ENCODE data around the gene PGBD4. TPM values are rescaled to one million over a fixed set of nuclear protein-coding genes. Genes with fewer than 3 reads are reported as not detected.
A peak's percentile ranks its signal among the peaks of the same experiment; 100 is the strongest.

The PGBD4 gene
- total and polyA plus RNA-seq, 2 of the 13 experiments (the other 11 are each of a cell fraction or from before 2014, with no cell fraction given) = 1.4 to 1.7 TPM

- TF ChIP-seq PAXIP1 (CRISPR knock-in tag; conservative IDR thresholded peaks at IDR 0.05) = peak; percentile 49; the same call in 1 of the 2 replicates
- TF ChIP-seq MAFG (CRISPR knock-in tag; IDR thresholded peaks at IDR 0.05) = no peak
- TF ChIP-seq RXRA (CRISPR knock-in tag; IDR thresholded peaks at IDR 0.05) = peak; percentile 37; the same call in 1 of the 2 replicates
- TF ChIP-seq CEBPZ (IDR thresholded peaks at IDR 0.05; ENCODE audit: low read length) = no peak
- TF ChIP-seq, protein P1, sequence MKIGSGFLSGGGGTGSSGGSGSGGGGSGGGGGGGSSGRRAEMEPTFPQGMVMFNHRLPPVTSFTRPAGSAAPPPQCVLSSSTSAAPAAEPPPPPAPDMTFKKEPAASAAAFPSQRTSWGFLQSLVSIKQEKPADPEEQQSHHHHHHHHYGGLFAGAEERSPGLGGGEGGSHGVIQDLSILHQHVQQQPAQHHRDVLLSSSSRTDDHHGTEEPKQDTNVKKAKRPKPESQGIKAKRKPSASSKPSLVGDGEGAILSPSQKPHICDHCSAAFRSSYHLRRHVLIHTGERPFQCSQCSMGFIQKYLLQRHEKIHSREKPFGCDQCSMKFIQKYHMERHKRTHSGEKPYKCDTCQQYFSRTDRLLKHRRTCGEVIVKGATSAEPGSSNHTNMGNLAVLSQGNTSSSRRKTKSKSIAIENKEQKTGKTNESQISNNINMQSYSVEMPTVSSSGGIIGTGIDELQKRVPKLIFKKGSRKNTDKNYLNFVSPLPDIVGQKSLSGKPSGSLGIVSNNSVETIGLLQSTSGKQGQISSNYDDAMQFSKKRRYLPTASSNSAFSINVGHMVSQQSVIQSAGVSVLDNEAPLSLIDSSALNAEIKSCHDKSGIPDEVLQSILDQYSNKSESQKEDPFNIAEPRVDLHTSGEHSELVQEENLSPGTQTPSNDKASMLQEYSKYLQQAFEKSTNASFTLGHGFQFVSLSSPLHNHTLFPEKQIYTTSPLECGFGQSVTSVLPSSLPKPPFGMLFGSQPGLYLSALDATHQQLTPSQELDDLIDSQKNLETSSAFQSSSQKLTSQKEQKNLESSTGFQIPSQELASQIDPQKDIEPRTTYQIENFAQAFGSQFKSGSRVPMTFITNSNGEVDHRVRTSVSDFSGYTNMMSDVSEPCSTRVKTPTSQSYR (CRISPR knock-in tag; IDR thresholded peaks at IDR 0.05; ENCODE audit: borderline replicate concordance) = no peak
- TF ChIP-seq ZBTB3 (CRISPR knock-in tag; IDR thresholded peaks at IDR 0.05; ENCODE audit: borderline replicate concordance, low read depth) = no peak; the same call in 1 of the 2 replicates
- no peak for TF ChIP-seq ZBTB20 (CRISPR knock-in tag; IDR thresholded peaks at IDR 0.05; ENCODE audit: borderline replicate concordance, low read depth)
- peak; percentile 89 for TF ChIP-seq SPEN (CRISPR knock-in tag; IDR thresholded peaks at IDR 0.05; ENCODE audit: low read depth)
- TF ChIP-seq, protein P2, sequence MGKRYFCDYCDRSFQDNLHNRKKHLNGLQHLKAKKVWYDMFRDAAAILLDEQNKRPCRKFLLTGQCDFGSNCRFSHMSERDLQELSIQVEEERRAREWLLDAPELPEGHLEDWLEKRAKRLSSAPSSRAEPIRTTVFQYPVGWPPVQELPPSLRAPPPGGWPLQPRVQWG (CRISPR knock-in tag; IDR thresholded peaks at IDR 0.05; ENCODE audit: borderline replicate concordance, low read depth) = no peak
- TF ChIP-seq HNF4G (IDR thresholded peaks at IDR 0.05; ENCODE audit: borderline replicate concordance, low read depth, low read length) = no peak
- TF ChIP-seq HNF4G (CRISPR knock-in tag; IDR thresholded peaks at IDR 0.05; ENCODE audit: borderline replicate concordance, low read depth) = no peak
- peak; percentile 43; the same call in 1 of the 2 replicates for TF ChIP-seq ZNF547 (CRISPR knock-in tag; IDR thresholded peaks at IDR 0.05)
- no peak for TF ChIP-seq ZSCAN20 (CRISPR knock-in tag; IDR thresholded peaks at IDR 0.05; ENCODE audit: borderline replicate concordance)
- TF ChIP-seq ZNF180 (CRISPR knock-in tag; IDR thresholded peaks at IDR 0.05; ENCODE audit: borderline replicate concordance, low read depth) = no peak
- TF ChIP-seq GABPA (IDR thresholded peaks at IDR 0.05; ENCODE audit: low read depth, low read length) = peak; percentile 86
- TF ChIP-seq GABPA (CRISPR knock-in tag; IDR thresholded peaks at IDR 0.05; ENCODE audit: low read depth) = peak; percentile 97
- TF ChIP-seq ZBTB1 (CRISPR knock-in tag; IDR thresholded peaks at IDR 0.05; ENCODE audit: borderline replicate concordance) = no peak
- TF ChIP-seq NFYB (CRISPR knock-in tag; IDR thresholded peaks at IDR 0.05) = peak; percentile 93
- no peak for TF ChIP-seq ATAD3A (CRISPR knock-in tag; IDR thresholded peaks at IDR 0.05)
Measured at GRCh38 chr15:34101366-34102174, at the start of gene PGBD4, which contains the start of gene EMC7 (continued).

Data from HepG2 (cell line).